ENCODE measurements around the gene CHP2. TPM values are rescaled to one million over a fixed set of nuclear protein-coding genes. Genes with fewer than 3 reads are reported as not detected.

The CHP2 gene
- total RNA-seq, 1 donor: not detected

- TF ChIP-seq CTCF (IDR thresholded peaks at IDR 0.05; ENCODE audit: insufficient read depth, low read length): no peak
Measured at GRCh38 chr16:23757937-23758619, 3.3 kb downstream of the CHP2 start.

GRCh38 chr16:23765933-23766332 lies 11.1 kb downstream of the CHP2 start:
- DNase-seq (ENCODE audit: low read depth): no peak
- TF ChIP-seq CTCF (IDR thresholded peaks at IDR 0.05; ENCODE audit: insufficient read depth, low read length): no peak
- no peak overlapping the region for H3K4me3 ChIP-seq (ENCODE audit: low read depth, low read length)

More at GRCh38 chr16:23757937-23758619, 3.3 kb downstream of the CHP2 start:
- no peak overlapping the region for H3K4me3 ChIP-seq (ENCODE audit: low read depth, low read length)
- DNase-seq (ENCODE audit: low read depth): no peak

- TF ChIP-seq CTCF (IDR thresholded peaks at IDR 0.05; ENCODE audit: insufficient read depth, low read length): no peak
- no peak overlapping the region for H3K4me3 ChIP-seq (ENCODE audit: low read depth, low read length)
- DNase-seq (ENCODE audit: low read depth): no peak
Measured at GRCh38 chr16:23768581-23768980, 13.8 kb downstream of the CHP2 start.

GRCh38 chr16:23771027-23771426 lies 16.2 kb downstream of the CHP2 start:
- DNase-seq (ENCODE audit: low read depth): no peak
- TF ChIP-seq CTCF (IDR thresholded peaks at IDR 0.05; ENCODE audit: insufficient read depth, low read length): no peak
- no peak overlapping the region for H3K4me3 ChIP-seq (ENCODE audit: low read depth, low read length)

- no peak overlapping the region for H3K4me3 ChIP-seq (ENCODE audit: low read depth, low read length)
- DNase-seq (ENCODE audit: low read depth): no peak
- no peak for TF ChIP-seq CTCF (IDR thresholded peaks at IDR 0.05; ENCODE audit: insufficient read depth, low read length)
Measured at GRCh38 chr16:23771642-23772041, 16.8 kb downstream of the CHP2 start.

- no peak for DNase-seq (ENCODE audit: low read depth)
- no peak for TF ChIP-seq CTCF (IDR thresholded peaks at IDR 0.05; ENCODE audit: insufficient read depth, low read length)
- H3K4me3 ChIP-seq (ENCODE audit: low read depth, low read length): no peak overlapping the region
Measured at GRCh38 chr16:23773339-23773738, 18.5 kb downstream of the CHP2 start.

GRCh38 chr16:23781176-23781575 lies 26.4 kb downstream of the CHP2 start:
- no peak for DNase-seq (ENCODE audit: low read depth)
- H3K4me3 ChIP-seq (ENCODE audit: low read depth, low read length): no peak overlapping the region
- TF ChIP-seq CTCF (IDR thresholded peaks at IDR 0.05; ENCODE audit: insufficient read depth, low read length): no peak
